ENCODE data around the gene MAP3K7CL.

The MAP3K7CL gene

GRCh38 chr21:29085106-29085752 lies 45.2 kb upstream of the MAP3K7CL start:
- WGBS (ENCODE audit: extremely low coverage, insufficient coverage, insufficient read length): no CpG with 5 or more reads among the region's 8 CpGs
- Histone ChIP-seq H3K14ac (ENCODE audit: low read length) (no peak overlapping the region), H4K91ac (ENCODE audit: low read depth, low read length) (no peak overlapping the region), H4K12ac (ENCODE audit: low read depth, low read length) (no peak overlapping the region), H3K9ac (ENCODE audit: low read length) (no peak overlapping the region), H2BK5ac (ENCODE audit: low read depth, low read length, poor library complexity) (no peak overlapping the region), H3K36me3 (ENCODE audit: control insufficient read depth in 1 of 2, insufficient read depth in 2 of 2, low read length in 2 of 2) (no peaks in the 10 kb centered on the region), H2BK12ac (ENCODE audit: low read length) (no peak overlapping the region), H3K9me3 (ENCODE audit: insufficient read depth, low read depth, low read length) (no peaks in the 10 kb centered on the region), H2AFZ (ENCODE audit: insufficient read depth, low read length, poor library complexity) (no peak overlapping the region), H3K4me1 (ENCODE audit: control insufficient read depth in 1 of 2, insufficient read depth in 2 of 2, low read length in 2 of 2) (no peaks in the 10 kb centered on the region), H3K79me2 (ENCODE audit: control insufficient read depth, insufficient read depth, low read length, poor library complexity) (no peaks in the 10 kb centered on the region), H2AK5ac (ENCODE audit: low read length) (no peak overlapping the region), H3K27ac (ENCODE audit: low read depth, low read length) (no peak overlapping the region), H3K27me3 (ENCODE audit: insufficient read depth, low read length) (no peaks in the 10 kb centered on the region), H3K23ac (ENCODE audit: low read length) (no peak overlapping the region), H4K8ac (ENCODE audit: low read depth, low read length) (no peak overlapping the region), H3K4me3 (ENCODE audit: low read depth, low read length) (no peak overlapping the region), H3K4me2 (ENCODE audit: low read length) (no peak overlapping the region), H3K18ac (ENCODE audit: low read length) (no peak overlapping the region), H2BK120ac (ENCODE audit: insufficient read depth, low read length, poor library complexity) (no peak overlapping the region), H3K79me1 (ENCODE audit: low read length) (no peaks in the 10 kb centered on the region), H3K4ac (ENCODE audit: low read depth, low read length) (no peak overlapping the region)
- no peak for DNase-seq

GRCh38 chr21:29091033-29091432 lies 39.4 kb upstream of the MAP3K7CL start:
- Histone ChIP-seq H4K91ac (ENCODE audit: low read depth, low read length) (no peak overlapping the region), H2BK12ac (ENCODE audit: low read length) (no peak overlapping the region), H2BK5ac (ENCODE audit: low read depth, low read length, poor library complexity) (no peak overlapping the region), H2BK120ac (ENCODE audit: insufficient read depth, low read length, poor library complexity) (no peak overlapping the region), H2AK5ac (ENCODE audit: low read length) (no peak overlapping the region), H3K79me1 (ENCODE audit: low read length) (no peaks in the 10 kb centered on the region), H3K18ac (ENCODE audit: low read length) (no peak overlapping the region), H4K8ac (ENCODE audit: low read depth, low read length) (no peak overlapping the region), H4K12ac (ENCODE audit: low read depth, low read length) (no peak overlapping the region), H3K23ac (ENCODE audit: low read length) (no peak overlapping the region), H3K14ac (ENCODE audit: low read length) (no peak overlapping the region), H3K9ac (ENCODE audit: low read length) (no peak overlapping the region), H3K27ac (ENCODE audit: low read depth, low read length) (no peak overlapping the region), H3K4me1 (ENCODE audit: control insufficient read depth in 1 of 2, insufficient read depth in 2 of 2, low read length in 2 of 2) (no peaks in the 10 kb centered on the region), H3K79me2 (ENCODE audit: control insufficient read depth, insufficient read depth, low read length, poor library complexity) (no peaks in the 10 kb centered on the region), H3K4ac (ENCODE audit: low read depth, low read length) (no peak overlapping the region), H3K27me3 (ENCODE audit: insufficient read depth, low read length) (no peaks in the 10 kb centered on the region), H3K4me2 (ENCODE audit: low read length) (no peak overlapping the region), H3K36me3 (ENCODE audit: control insufficient read depth in 1 of 2, insufficient read depth in 2 of 2, low read length in 2 of 2) (no peaks in the 10 kb centered on the region), H3K4me3 (ENCODE audit: low read depth, low read length) (no peak overlapping the region), H3K9me3 (ENCODE audit: insufficient read depth, low read depth, low read length) (no peaks in the 10 kb centered on the region), H2AFZ (ENCODE audit: insufficient read depth, low read length, poor library complexity) (no peak overlapping the region)
- DNase-seq: peak; percentile 20 to 87
- WGBS (ENCODE audit: extremely low coverage, insufficient coverage, insufficient read length): no CpG with 5 or more reads among the region's 1 CpG

GRCh38 chr21:29092102-29092959 lies 38.1 kb upstream of the MAP3K7CL start:
- Histone ChIP-seq H3K27me3 (ENCODE audit: insufficient read depth, low read length) (no peaks in the 10 kb centered on the region), H3K36me3 (ENCODE audit: control insufficient read depth in 1 of 2, insufficient read depth in 2 of 2, low read length in 2 of 2) (no peaks in the 10 kb centered on the region), H2BK5ac (ENCODE audit: low read depth, low read length, poor library complexity) (no peak overlapping the region), H4K91ac (ENCODE audit: low read depth, low read length) (no peak overlapping the region), H3K23ac (ENCODE audit: low read length) (no peak overlapping the region), H3K4me1 (ENCODE audit: control insufficient read depth in 1 of 2, insufficient read depth in 2 of 2, low read length in 2 of 2) (no peaks in the 10 kb centered on the region), H4K8ac (ENCODE audit: low read depth, low read length) (no peak overlapping the region), H3K79me1 (ENCODE audit: low read length) (no peaks in the 10 kb centered on the region), H3K18ac (ENCODE audit: low read length) (no peak overlapping the region), H3K4ac (ENCODE audit: low read depth, low read length) (no peak overlapping the region), H3K14ac (ENCODE audit: low read length) (no peak overlapping the region), H2AFZ (ENCODE audit: insufficient read depth, low read length, poor library complexity) (no peak overlapping the region), H2BK12ac (ENCODE audit: low read length) (no peak overlapping the region), H3K4me3 (ENCODE audit: low read depth, low read length) (no peak overlapping the region), H3K9ac (ENCODE audit: low read length) (no peak overlapping the region), H4K12ac (ENCODE audit: low read depth, low read length) (no peak overlapping the region), H3K27ac (ENCODE audit: low read depth, low read length) (no peak overlapping the region), H3K9me3 (ENCODE audit: insufficient read depth, low read depth, low read length) (no peaks in the 10 kb centered on the region), H3K4me2 (ENCODE audit: low read length) (no peak overlapping the region), H2AK5ac (ENCODE audit: low read length) (no peak overlapping the region), H2BK120ac (ENCODE audit: insufficient read depth, low read length, poor library complexity) (no peak overlapping the region), H3K79me2 (ENCODE audit: control insufficient read depth, insufficient read depth, low read length, poor library complexity) (no peaks in the 10 kb centered on the region)
- WGBS (ENCODE audit: extremely low coverage, insufficient coverage, insufficient read length): no CpG with 5 or more reads among the region's 9 CpGs
- peak in 1 of 2 donors; percentile 21 for DNase-seq

- Histone ChIP-seq H3K27ac (ENCODE audit: low read depth, low read length) (no peak overlapping the region), H3K4me1 (ENCODE audit: control insufficient read depth in 1 of 2, insufficient read depth in 2 of 2, low read length in 2 of 2) (peaks cover 0 to 1% of the 10 kb centered on the region in 2 experiments), H3K79me1 (ENCODE audit: low read length) (no peaks in the 10 kb centered on the region), H2BK5ac (ENCODE audit: low read depth, low read length, poor library complexity) (no peak overlapping the region), H3K14ac (ENCODE audit: low read length) (no peak overlapping the region), H3K4ac (ENCODE audit: low read depth, low read length) (no peak overlapping the region), H3K23ac (ENCODE audit: low read length) (no peak overlapping the region), H3K4me2 (ENCODE audit: low read length) (no peak overlapping the region), H3K27me3 (ENCODE audit: insufficient read depth, low read length) (no peaks in the 10 kb centered on the region), H4K8ac (ENCODE audit: low read depth, low read length) (no peak overlapping the region), H2AFZ (ENCODE audit: insufficient read depth, low read length, poor library complexity) (no peak overlapping the region), H2BK120ac (ENCODE audit: insufficient read depth, low read length, poor library complexity) (no peak overlapping the region), H3K79me2 (ENCODE audit: control insufficient read depth, insufficient read depth, low read length, poor library complexity) (no peaks in the 10 kb centered on the region), H4K91ac (ENCODE audit: low read depth, low read length) (no peak overlapping the region), H3K4me3 (ENCODE audit: low read depth, low read length) (no peak overlapping the region), H3K18ac (ENCODE audit: low read length) (no peak overlapping the region), H3K36me3 (ENCODE audit: control insufficient read depth in 1 of 2, insufficient read depth in 2 of 2, low read length in 2 of 2) (no peaks in the 10 kb centered on the region), H2BK12ac (ENCODE audit: low read length) (no peak overlapping the region), H3K9me3 (ENCODE audit: insufficient read depth, low read depth, low read length) (no peaks in the 10 kb centered on the region), H3K9ac (ENCODE audit: low read length) (no peak overlapping the region), H4K12ac (ENCODE audit: low read depth, low read length) (no peak overlapping the region), H2AK5ac (ENCODE audit: low read length) (no peak overlapping the region)
- WGBS (ENCODE audit: extremely low coverage, insufficient coverage, insufficient read length): no CpG with 5 or more reads among the region's 8 CpGs
- DNase-seq: no peak
These were observed 34.0 kb upstream of the MAP3K7CL start for GRCh38 chr21:29096218-29097015.

All from trophoblast cell (in vitro differentiated cells and primary cell).